GM19452 (cell line): ENCODE data around the gene PSORS1C2.
"Not testable (repeated sequence)": the region's sequence is repeated elsewhere in the genome, so short reads cannot be mapped to it uniquely, and the experiment has no call there.

Source experiments
- ATAC-seq: cut with Tn5 transposase; IDR thresholded peaks from one replicate; pipeline ENCODE4 v1.9.1; 2021; ENCODE audit not compliant: unreplicated experiment

PSORS1C2 gene

DNA sequence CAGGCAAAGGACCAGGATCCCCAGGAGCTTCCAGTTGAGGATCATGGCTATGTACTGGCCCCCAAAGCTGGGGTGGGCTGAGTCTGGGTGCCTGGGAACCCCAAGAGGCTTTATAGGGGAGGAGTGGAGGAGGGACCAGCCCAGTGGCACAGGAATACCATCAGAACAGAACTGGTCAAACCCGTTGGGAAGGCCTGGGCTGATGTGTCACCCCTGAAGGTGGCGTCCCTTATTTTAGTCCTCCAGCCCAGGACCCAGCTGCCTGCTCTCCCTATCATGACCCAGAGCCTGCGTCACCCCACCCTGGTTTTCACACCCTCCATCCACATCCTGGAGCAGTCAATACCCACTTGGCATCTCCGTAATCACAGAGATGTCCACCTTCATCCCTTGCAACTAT lies at the start of gene PSORS1C2:
Gene PSORS1C2 (minus strand): TSS at position 85 of the 400 bp plus-strand sequence. CDS start 40 bp downstream, at position 45.
- no peak for ATAC-seq

- no peak for ATAC-seq
Observed at GRCh38 chr6:31187780-31188194, 48.9 kb upstream of the PSORS1C2 start.

- ATAC-seq = no peak
Observed at GRCh38 chr6:31186052-31186734, 47.3 kb upstream of the PSORS1C2 start.

DNA sequence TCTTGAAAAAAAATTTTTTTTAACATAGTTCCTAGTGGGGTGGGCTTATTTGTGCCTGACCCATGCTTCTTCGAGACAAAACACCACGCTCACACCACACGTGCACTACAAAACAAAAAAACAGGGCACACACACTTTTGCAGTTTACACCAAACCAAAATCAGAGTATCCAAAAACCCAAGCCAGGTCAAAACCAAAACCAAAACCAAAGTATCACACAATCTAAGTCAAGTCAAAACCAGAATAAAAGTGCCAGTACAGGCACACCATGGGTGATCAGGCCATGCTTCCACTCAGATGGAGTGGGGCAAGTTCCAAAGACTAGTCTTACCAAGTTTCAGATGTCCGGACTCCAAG lies 46.8 kb upstream of the PSORS1C2 start:
- not testable (repeated sequence) for ATAC-seq

DNA sequence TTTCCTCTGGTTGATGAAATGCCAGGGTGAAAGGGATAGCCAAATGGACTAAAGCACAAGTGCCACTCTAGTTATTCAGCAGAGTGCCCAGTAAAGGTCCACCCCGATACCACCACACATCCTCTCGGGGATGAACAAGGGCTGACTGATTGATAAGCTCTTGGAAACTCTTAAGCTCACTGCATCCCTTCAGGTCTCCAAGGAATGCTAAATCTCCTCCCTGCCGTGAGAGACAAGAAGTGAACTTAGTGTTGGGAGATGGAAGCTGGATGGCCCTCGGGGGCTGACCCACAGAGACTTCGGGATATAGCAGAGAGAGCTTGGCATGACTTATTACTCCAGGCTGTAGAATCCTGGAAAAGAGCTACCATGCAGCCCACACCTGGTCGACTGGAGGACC lies 45.0 kb upstream of the PSORS1C2 start:
- not testable (repeated sequence) for ATAC-seq

DNA sequence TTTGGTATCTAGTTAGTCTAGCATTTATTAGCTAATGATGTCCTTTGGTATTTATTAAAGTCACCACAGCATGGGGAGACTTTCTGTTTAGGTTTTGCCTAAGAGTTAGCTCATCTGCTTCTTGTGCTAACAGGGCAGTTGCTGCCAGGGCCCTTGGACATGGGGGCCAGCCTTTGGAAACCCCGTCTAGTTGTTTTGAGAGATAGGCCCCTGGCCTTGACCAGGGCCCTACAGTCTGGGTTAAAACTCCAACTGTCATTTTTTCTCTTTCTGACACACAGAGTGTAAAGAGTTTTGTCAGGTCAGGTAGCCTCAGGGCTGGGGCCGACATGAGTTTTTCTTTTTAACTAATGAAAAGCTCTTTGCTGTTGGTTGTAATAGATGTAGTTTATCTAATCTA lies 44.4 kb upstream of the PSORS1C2 start:
- not testable (repeated sequence) for ATAC-seq

GRCh38 chr6:31180500-31180899 lies 41.6 kb upstream of the PSORS1C2 start:
- no peak for ATAC-seq

DNA sequence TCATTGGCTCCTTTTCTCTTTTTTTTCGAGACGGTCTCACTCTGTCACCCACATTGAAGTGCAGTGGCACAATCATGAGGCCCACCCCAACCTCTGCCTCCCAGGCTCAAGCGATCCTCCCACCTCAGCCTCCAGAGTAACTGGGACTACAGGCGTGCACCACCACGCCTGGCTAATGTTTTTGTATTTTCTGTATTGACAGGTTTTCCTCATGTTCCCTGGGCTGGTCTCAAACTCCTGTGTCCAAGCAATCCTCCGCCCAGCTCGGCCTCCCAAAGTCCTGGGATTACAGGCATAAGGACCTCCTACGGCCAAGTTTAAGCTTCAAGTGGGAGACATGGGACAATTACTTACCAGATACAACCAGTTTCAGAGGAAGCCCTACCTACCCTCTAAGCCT lies 41.0 kb upstream of the PSORS1C2 start:
- ATAC-seq = no peak

- no peak for ATAC-seq
Observed at GRCh38 chr6:31179042-31179386, 40.1 kb upstream of the PSORS1C2 start.

DNA sequence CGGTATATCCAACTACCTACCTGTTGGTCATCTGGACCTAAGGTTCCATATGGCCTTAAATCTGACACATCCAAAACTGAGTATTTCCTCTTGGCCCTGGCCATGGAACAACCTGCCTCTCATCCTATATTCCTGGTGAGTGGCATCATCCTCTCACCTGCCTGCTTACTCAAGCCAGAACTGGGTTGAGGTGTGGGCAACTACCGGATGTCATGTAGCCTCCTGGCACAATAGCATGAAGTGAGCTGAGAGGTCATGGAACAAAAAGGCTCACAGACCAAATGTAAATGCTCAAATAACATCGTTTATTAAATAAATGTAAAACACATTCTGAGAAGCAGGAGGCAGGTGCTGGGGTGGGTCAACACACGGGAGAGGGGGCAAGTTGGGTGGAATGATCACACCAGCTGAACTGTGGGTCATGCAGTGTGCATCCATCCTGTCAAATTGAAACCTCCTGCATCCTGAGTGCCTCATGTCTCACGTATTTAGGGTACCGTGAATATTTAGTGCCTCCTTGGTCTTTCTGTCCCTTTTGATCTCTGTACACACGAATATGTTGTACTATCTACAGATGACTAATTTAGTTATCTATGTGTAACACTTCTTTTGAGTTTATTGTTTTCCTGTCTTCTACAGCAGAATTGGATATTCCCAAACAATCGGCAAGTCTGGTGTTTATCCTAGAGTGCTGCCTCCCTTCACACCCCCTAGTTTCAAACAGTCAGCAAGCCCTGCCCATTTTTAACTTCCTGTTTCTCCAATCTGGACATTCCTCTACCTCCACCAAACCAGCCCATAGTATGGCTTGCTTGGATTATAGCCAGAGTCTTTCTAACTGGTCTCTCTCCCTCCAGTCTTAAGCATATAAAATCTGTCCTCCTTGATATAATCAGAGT lies 39.5 kb upstream of the PSORS1C2 start:
- no peak for ATAC-seq

DNA sequence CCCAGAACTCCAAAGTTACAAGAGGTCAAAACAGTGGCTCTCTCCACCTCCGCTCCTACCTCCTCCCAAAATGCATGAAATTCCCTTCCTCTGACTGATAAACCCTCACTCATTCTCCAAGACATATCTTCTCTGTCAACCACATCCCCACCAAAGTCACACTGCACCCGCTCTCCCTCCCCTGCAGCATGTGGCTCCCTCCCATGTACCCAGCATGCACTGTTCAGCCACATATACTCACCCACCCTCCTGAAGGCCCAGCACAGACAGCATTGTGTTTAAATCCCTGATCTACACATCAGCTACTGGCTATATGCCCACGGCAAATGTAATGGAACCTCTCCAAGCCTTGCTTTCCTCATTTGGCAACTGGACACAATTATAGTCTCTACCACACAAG lies 37.1 kb upstream of the PSORS1C2 start:
- ATAC-seq = no peak

GRCh38 chr6:31174378-31174777 lies 35.5 kb upstream of the PSORS1C2 start:
- ATAC-seq = no peak

- ATAC-seq = no peak
Observed at GRCh38 chr6:31173406-31173805, 34.5 kb upstream of the PSORS1C2 start.

GRCh38 chr6:31172973-31173384 lies 34.1 kb upstream of the PSORS1C2 start:
- ATAC-seq = no peak

DNA sequence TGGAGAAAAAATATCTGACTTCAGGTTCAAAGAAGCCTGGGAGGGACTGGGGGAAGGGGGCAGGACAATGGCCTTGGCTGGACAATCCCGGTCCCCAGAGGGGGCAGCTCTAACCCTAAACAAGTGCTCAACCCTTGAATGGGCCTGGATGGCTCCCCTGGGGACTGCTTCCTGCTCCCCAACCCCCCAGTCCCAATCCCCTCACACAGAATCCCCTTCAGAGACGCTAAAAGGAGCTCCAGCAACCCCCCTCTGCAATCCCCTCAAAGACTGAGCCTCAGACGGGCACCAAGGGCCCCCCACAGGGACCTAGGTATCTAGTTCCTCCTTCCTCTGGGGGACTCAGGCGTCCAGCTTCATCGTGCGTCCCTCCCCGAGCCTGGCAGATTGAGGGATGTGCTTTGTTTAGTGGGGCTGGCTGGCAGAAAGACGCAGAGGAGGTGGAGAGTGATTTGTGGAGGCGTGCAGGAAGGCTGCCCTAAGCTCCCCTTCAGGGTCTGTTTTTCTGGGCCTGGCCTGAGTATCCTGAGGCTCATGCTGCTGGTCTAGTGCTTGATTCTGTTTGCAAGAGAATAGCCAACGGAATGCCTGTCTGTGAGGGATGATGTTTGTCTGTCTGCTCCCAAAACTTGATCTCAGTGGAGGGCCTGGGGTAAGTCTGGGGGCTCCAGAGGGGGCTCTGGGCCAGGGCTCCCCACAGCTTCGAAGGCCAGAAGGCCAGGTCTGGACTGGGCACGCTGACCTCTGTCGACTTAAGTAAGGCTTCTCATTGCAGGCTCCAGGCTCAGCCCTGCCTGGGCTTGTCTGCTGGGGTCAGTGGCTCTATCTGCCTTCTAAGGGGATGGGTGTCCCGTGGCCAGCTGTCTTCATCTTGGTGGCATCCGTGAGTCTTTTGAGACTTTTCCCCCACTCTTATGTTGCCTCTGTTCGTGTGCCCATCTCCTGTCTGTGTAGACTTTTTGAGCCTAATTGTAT lies 33.4 kb upstream of the PSORS1C2 start:
- ATAC-seq = no peak

GRCh38 chr6:31170987-31171671 lies 32.3 kb upstream of the PSORS1C2 start:
- no peak for ATAC-seq

DNA sequence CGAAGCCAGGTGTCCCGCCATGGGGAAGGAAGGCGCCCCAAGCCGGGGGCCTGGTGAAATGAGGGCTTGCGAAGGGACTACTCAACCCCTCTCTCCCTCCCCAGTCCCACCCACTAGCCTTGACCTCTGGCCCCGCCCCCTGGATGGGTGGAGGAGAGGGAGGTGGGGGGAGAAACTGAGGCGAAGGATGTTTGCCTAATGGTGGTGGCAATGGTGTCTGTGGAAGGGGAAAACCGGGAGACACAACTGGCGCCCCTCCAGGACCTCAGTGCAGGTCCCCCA lies 31.7 kb upstream of the PSORS1C2 start, which contains the start of gene POU5F1:
Gene POU5F1 (minus strand): TSS at position 83 of the 282 bp plus-strand sequence. CDS start 62 bp downstream, at position 21.
- ATAC-seq = no peak

GRCh38 chr6:31169858-31170599 lies 31.2 kb upstream of the PSORS1C2 start:
- not testable (repeated sequence) for ATAC-seq

DNA sequence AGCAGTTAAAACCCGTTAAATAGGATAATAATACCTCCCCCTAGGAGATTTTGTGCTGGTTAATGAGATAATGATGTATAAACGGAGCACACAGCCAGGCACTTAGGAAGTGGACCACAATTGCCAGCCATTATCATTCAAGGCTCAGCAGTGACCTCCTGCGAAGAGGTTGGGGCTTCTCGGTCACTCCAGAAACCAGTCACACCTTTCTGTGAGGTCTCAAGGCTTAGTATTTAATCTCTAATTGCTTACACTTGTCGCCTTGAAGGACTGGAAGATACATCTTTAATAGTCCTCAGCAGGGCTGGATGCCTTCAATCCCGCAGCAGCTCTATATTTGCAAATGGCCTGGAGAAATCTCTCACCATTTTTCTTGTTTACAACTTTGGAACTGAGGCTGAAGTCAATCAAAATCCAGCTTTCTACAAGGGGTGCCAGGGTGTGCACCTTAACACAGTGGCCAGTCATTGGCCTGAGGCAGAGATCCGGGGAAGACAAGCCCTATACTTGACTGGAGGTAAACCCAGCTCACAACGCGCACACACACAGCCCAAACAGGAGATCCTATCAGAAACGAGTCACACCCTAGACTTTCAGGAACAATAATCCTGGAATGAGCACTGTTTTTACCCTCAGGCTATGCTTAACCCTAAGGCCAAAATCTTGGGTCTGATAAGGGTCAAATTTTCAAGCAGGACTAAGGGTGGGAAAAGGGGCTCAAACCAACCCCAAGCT lies 30.4 kb upstream of the PSORS1C2 start:
- no peak for ATAC-seq
